ENCODE results near the gene TIMMDC1.

TIMMDC1 gene

DNA sequence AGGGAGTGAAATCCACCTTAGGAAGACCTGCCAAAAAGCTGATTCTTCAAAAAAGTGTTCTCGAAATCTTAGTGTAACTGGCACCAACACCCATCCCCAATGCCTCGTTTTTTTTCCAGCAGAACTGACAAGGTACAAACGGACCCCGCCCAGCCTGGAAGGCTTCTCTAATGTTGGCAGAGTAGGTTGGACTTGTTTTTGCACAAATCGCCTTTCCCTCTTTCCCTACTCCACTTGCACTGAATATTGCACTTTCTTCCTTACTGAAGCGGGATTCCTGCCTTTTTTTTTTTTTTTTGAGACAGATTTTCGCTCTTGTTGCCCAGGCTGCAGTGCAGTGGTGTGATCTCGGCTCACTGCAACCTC lies 544 bp upstream of the TIMMDC1 start:
- H3K9me3 ChIP-seq (ENCODE audit: insufficient read depth, low read length), result no peaks in the 10 kb centered on the region
- H3F3A ChIP-seq (ENCODE audit: insufficient read depth), result peaks cover 30% of the 10 kb centered on the region; the same call in 1 of the 2 replicates
- peak overlapping the region; percentile 97 for H3K4me2 ChIP-seq (ENCODE audit: low read depth, low read length, poor library complexity, severe bottlenecking)
- peak overlapping the region; percentile 96 for H3K4me3 ChIP-seq (ENCODE audit: insufficient read depth, low read length, poor library complexity, severe bottlenecking)
- H4K20me1 ChIP-seq (ENCODE audit: low read depth, low read length), result no peaks in the 10 kb centered on the region
- H3K27ac ChIP-seq (ENCODE audit: low read depth, low read length), result peak overlapping the region; percentile 6; the same call in 1 of the 2 replicates
- H2AFZ ChIP-seq (ENCODE audit: low read depth, low read length, severe bottlenecking), result peak overlapping the region; percentile 75
- H3K9ac ChIP-seq (ENCODE audit: low read length), result peak overlapping the region; percentile 94
- peaks cover 37% of the 10 kb centered on the region for H3K79me2 ChIP-seq (ENCODE audit: insufficient read depth, low read length)
- H3K9me2 ChIP-seq (replicated peaks; ENCODE audit: insufficient read depth, low read length), result no peaks in the 10 kb centered on the region
- TF ChIP-seq, protein P1, sequence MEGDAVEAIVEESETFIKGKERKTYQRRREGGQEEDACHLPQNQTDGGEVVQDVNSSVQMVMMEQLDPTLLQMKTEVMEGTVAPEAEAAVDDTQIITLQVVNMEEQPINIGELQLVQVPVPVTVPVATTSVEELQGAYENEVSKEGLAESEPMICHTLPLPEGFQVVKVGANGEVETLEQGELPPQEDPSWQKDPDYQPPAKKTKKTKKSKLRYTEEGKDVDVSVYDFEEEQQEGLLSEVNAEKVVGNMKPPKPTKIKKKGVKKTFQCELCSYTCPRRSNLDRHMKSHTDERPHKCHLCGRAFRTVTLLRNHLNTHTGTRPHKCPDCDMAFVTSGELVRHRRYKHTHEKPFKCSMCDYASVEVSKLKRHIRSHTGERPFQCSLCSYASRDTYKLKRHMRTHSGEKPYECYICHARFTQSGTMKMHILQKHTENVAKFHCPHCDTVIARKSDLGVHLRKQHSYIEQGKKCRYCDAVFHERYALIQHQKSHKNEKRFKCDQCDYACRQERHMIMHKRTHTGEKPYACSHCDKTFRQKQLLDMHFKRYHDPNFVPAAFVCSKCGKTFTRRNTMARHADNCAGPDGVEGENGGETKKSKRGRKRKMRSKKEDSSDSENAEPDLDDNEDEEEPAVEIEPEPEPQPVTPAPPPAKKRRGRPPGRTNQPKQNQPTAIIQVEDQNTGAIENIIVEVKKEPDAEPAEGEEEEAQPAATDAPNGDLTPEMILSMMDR (IDR thresholded peaks at IDR 0.05; ENCODE audit: insufficient read depth, low read length, poor library complexity, severe bottlenecking), result no peak
- no peak for TF ChIP-seq EZH2phosphoT487 (conservative IDR thresholded peaks at IDR 0.05; ENCODE audit: low read length)
- H3K27me3 ChIP-seq (ENCODE audit: low read length), result no peaks in the 10 kb centered on the region
- no peaks in the 10 kb centered on the region for H3K36me3 ChIP-seq (ENCODE audit: low read length)

DNA sequence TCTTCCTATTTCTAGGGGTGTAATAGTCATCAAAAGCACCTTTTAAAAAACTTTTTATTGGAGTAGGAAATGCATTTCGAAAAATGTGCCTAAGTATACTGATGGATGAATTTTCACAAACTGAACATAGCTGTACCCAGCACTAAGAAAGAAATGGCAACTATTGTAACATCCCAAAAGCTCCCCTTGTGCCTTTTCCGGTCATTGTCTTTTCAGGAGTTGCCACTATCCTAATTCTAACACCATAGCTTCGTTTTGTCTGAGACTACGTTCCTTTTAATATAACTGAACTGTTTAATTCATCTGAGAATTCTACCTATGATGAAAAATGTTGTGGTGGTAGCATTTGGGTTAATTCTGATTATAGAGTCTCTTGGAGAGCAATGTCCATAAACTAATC lies 1.9 kb downstream of the TIMMDC1 start:
- Histone ChIP-seq H3K27me3 (ENCODE audit: low read length) (no peaks in the 10 kb centered on the region), H4K20me1 (ENCODE audit: low read depth, low read length) (no peaks in the 10 kb centered on the region), H3K9ac (ENCODE audit: low read length) (peak overlapping the region; percentile 94), H3K9me3 (ENCODE audit: insufficient read depth, low read length) (no peaks in the 10 kb centered on the region), H3K9me2 (replicated peaks; ENCODE audit: insufficient read depth, low read length) (no peaks in the 10 kb centered on the region), H3F3A (ENCODE audit: insufficient read depth) (peaks cover 28% of the 10 kb centered on the region; the same call in 1 of the 2 replicates), H3K4me2 (ENCODE audit: low read depth, low read length, poor library complexity, severe bottlenecking) (peak overlapping the region; percentile 98), H3K79me2 (ENCODE audit: insufficient read depth, low read length) (peaks cover 37% of the 10 kb centered on the region), H3K36me3 (ENCODE audit: low read length) (peaks cover 12% of the 10 kb centered on the region), H2AFZ (ENCODE audit: low read depth, low read length, severe bottlenecking) (no peak overlapping the region), H3K27ac (ENCODE audit: low read depth, low read length) (peak overlapping the region; percentile 65), H3K4me3 (ENCODE audit: insufficient read depth, low read length, poor library complexity, severe bottlenecking) (peak overlapping the region; percentile 96)
- TF ChIP-seq, protein P1 (IDR thresholded peaks at IDR 0.05; ENCODE audit: insufficient read depth, low read length, poor library complexity, severe bottlenecking), result no peak
- TF ChIP-seq EZH2phosphoT487 (conservative IDR thresholded peaks at IDR 0.05; ENCODE audit: low read length), result no peak

DNA sequence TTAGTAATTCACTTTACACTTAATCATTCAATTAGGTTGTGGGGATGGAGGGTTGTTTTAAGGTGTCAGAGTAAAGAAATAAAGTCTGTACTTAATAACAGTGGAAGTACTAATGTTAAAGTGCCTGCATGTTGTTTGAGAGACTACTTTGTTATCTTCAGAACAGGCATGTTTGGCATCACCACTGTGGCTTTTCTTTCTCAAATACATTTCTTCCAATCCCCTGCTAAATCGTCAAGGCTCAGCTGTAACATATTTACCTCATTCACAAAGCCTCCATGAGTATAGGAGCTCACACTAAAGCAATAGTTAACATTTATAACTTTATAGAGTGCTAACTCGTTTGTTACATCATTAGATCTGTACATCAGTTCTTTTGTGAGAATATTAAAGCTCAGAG lies 2.6 kb downstream of the TIMMDC1 start:
- peaks cover 28% of the 10 kb centered on the region; the same call in 1 of the 2 replicates for H3F3A ChIP-seq (ENCODE audit: insufficient read depth)
- H3K27ac ChIP-seq (ENCODE audit: low read depth, low read length), result peak overlapping the region; percentile 65
- H3K9me3 ChIP-seq (ENCODE audit: insufficient read depth, low read length), result no peaks in the 10 kb centered on the region
- H3K4me3 ChIP-seq (ENCODE audit: insufficient read depth, low read length, poor library complexity, severe bottlenecking), result no peak overlapping the region
- H3K9me2 ChIP-seq (replicated peaks; ENCODE audit: insufficient read depth, low read length), result no peaks in the 10 kb centered on the region
- peaks cover 12% of the 10 kb centered on the region for H3K36me3 ChIP-seq (ENCODE audit: low read length)
- H3K9ac ChIP-seq (ENCODE audit: low read length), result peak overlapping the region; percentile 94
- H2AFZ ChIP-seq (ENCODE audit: low read depth, low read length, severe bottlenecking), result no peak overlapping the region
- H4K20me1 ChIP-seq (ENCODE audit: low read depth, low read length), result no peaks in the 10 kb centered on the region
- no peaks in the 10 kb centered on the region for H3K27me3 ChIP-seq (ENCODE audit: low read length)
- TF ChIP-seq EZH2phosphoT487 (conservative IDR thresholded peaks at IDR 0.05; ENCODE audit: low read length), result no peak
- TF ChIP-seq, protein P1 (IDR thresholded peaks at IDR 0.05; ENCODE audit: insufficient read depth, low read length, poor library complexity, severe bottlenecking), result no peak
- peak overlapping the region; percentile 98 for H3K4me2 ChIP-seq (ENCODE audit: low read depth, low read length, poor library complexity, severe bottlenecking)
- peaks cover 37% of the 10 kb centered on the region for H3K79me2 ChIP-seq (ENCODE audit: insufficient read depth, low read length)
